ENCODE data around the gene NACC1.
A peak's percentile ranks its signal among the peaks of the same experiment; 100 is the strongest.

Gene NACC1

GRCh38 chr19:13117772-13118423, at the start of gene NACC1:
TSS of gene NACC1 (plus strand) at chr19:13118264. CDS start at chr19:13135208, 16,944 bp downstream.
- FAIRE-seq (no peak), DNase-seq (ENCODE audit: insufficient read length, low spot score) (peak; percentile 95)
- peak; percentile 51 for TF ChIP-seq POLR2A (IDR thresholded peaks at IDR 0.05; ENCODE audit: low read depth, low read length)

- DNase-seq (ENCODE audit: insufficient read length, low spot score) (no peak), FAIRE-seq (no peak)
- no peak for TF ChIP-seq POLR2A (IDR thresholded peaks at IDR 0.05; ENCODE audit: low read depth, low read length)
Measured at GRCh38 chr19:13069415-13070359, 48.4 kb upstream of the NACC1 start.

- TF ChIP-seq POLR2A (IDR thresholded peaks at IDR 0.05; ENCODE audit: low read depth, low read length), result no peak
- FAIRE-seq, result no peak
Measured at GRCh38 chr19:13070425-13071140, 47.5 kb upstream of the NACC1 start.

GRCh38 chr19:13071444-13072187, 46.4 kb upstream of the NACC1 start:
- no peak for FAIRE-seq
- DNase-seq (ENCODE audit: insufficient read length, low spot score), result no peak

More at GRCh38 chr19:13070425-13071140, 47.5 kb upstream of the NACC1 start:
- DNase-seq (ENCODE audit: insufficient read length, low spot score), result no peak

GRCh38 chr19:13072188-13072908, 45.7 kb upstream of the NACC1 start:
- no peak for FAIRE-seq
- TF ChIP-seq POLR2A (IDR thresholded peaks at IDR 0.05; ENCODE audit: low read depth, low read length), result no peak

More at GRCh38 chr19:13071444-13072187, 46.4 kb upstream of the NACC1 start:
- no peak for TF ChIP-seq POLR2A (IDR thresholded peaks at IDR 0.05; ENCODE audit: low read depth, low read length)

GRCh38 chr19:13073263-13073662, 44.8 kb upstream of the NACC1 start:
- no peak for TF ChIP-seq POLR2A (IDR thresholded peaks at IDR 0.05; ENCODE audit: low read depth, low read length)
- DNase-seq (ENCODE audit: insufficient read length, low spot score), result no peak
- FAIRE-seq, result no peak

More at GRCh38 chr19:13072188-13072908, 45.7 kb upstream of the NACC1 start:
- DNase-seq (ENCODE audit: insufficient read length, low spot score), result no peak

GRCh38 chr19:13074378-13074777, 43.7 kb upstream of the NACC1 start:
- FAIRE-seq, result no peak
- DNase-seq (ENCODE audit: insufficient read length, low spot score), result no peak
- TF ChIP-seq POLR2A (IDR thresholded peaks at IDR 0.05; ENCODE audit: low read depth, low read length), result no peak

GRCh38 chr19:13076320-13076719, 41.7 kb upstream of the NACC1 start:
- DNase-seq (ENCODE audit: insufficient read length, low spot score), result no peak
- FAIRE-seq, result no peak
- no peak for TF ChIP-seq POLR2A (IDR thresholded peaks at IDR 0.05; ENCODE audit: low read depth, low read length)

GRCh38 chr19:13076787-13077186, 41.3 kb upstream of the NACC1 start:
- FAIRE-seq, result no peak
- TF ChIP-seq POLR2A (IDR thresholded peaks at IDR 0.05; ENCODE audit: low read depth, low read length), result no peak
- no peak for DNase-seq (ENCODE audit: insufficient read length, low spot score)

- TF ChIP-seq POLR2A (IDR thresholded peaks at IDR 0.05; ENCODE audit: low read depth, low read length), result no peak
- DNase-seq (ENCODE audit: insufficient read length, low spot score) (no peak), FAIRE-seq (no peak)
Measured at GRCh38 chr19:13077240-13077639, 40.8 kb upstream of the NACC1 start.

- TF ChIP-seq POLR2A (IDR thresholded peaks at IDR 0.05; ENCODE audit: low read depth, low read length), result no peak
- FAIRE-seq, result no peak
Measured at GRCh38 chr19:13078381-13078780, 39.7 kb upstream of the NACC1 start.

GRCh38 chr19:13078897-13079541, 39.0 kb upstream of the NACC1 start:
- no peak for FAIRE-seq
- no peak for DNase-seq (ENCODE audit: insufficient read length, low spot score)
- no peak for TF ChIP-seq POLR2A (IDR thresholded peaks at IDR 0.05; ENCODE audit: low read depth, low read length)

More at GRCh38 chr19:13078381-13078780, 39.7 kb upstream of the NACC1 start:
- no peak for DNase-seq (ENCODE audit: insufficient read length, low spot score)

Data from H54 (cell line).